Right atrium auricular region (tissue), 2 donors: ENCODE measurements around the gene HBD. TPM values are rescaled to one million over a fixed set of nuclear protein-coding genes. Genes with fewer than 3 reads are reported as not detected.

ENCODE experiments used
- DNase-seq: peaks from one replicate; pipeline ENCODE4 v3.0.0-alpha.2; 2019; ENCODE audit warnings: low spot score
- H3K27ac ChIP-seq, 2 donors: fragments of 200-600 bp; sonication (generic); 1 replicate in 1 of 2; 2 replicates in 1 of 2; pipeline ENCODE4 v1.5.1; 2016 to 2019
- H3K27me3 ChIP-seq, 2 donors: fragments of 200-600 bp; sonication (generic); one replicate each; pipeline versions ENCODE4 v1.5.1 to v1.6.0; 2017 to 2019
- H3K36me3 ChIP-seq: fragments of 200-600 bp; sonication (generic); one replicate; pipeline ENCODE4 v1.5.1; 2016
- H3K4me1 ChIP-seq, 2 donors: fragments of 200-600 bp; sonication (generic); one replicate each; pipeline versions ENCODE4 v1.5.1 to v1.6.0; 2017 to 2019
- H3K4me3 ChIP-seq, 2 donors: fragments of 200-600 bp; sonication (generic); 1 replicate in 1 of 2; 2 replicates in 1 of 2; pipeline ENCODE4 v1.5.1; 2017 to 2019; ENCODE audit warnings: mild to moderate bottlenecking in 1 of 2, moderate library complexity in 1 of 2
- H3K9me3 ChIP-seq, 2 donors: fragments of 200-600 bp; sonication (generic); one replicate each; pipeline ENCODE4 v1.5.1; 2019
- total RNA-seq, 2 donors: library from RNA; depleted of rRNA; stranded (reverse); fragments of >200 nt; gene quantifications; one replicate each; pipeline ENCODE4 v1.1.0, GENCODE V29; 2016
- TF ChIP-seq, protein P1 (sequence below), 2 donors: fragments of 200-600 bp; sonication (generic); IDR thresholded peaks; one replicate each; pipeline ENCODE4 v1.5.1; 2019; ENCODE audit warnings: antibody characterized with exemption in 2 of 2

HBD gene
- total RNA-seq, 2 donors from 2014 or later = 2.1 to 2.4 TPM

DNA sequence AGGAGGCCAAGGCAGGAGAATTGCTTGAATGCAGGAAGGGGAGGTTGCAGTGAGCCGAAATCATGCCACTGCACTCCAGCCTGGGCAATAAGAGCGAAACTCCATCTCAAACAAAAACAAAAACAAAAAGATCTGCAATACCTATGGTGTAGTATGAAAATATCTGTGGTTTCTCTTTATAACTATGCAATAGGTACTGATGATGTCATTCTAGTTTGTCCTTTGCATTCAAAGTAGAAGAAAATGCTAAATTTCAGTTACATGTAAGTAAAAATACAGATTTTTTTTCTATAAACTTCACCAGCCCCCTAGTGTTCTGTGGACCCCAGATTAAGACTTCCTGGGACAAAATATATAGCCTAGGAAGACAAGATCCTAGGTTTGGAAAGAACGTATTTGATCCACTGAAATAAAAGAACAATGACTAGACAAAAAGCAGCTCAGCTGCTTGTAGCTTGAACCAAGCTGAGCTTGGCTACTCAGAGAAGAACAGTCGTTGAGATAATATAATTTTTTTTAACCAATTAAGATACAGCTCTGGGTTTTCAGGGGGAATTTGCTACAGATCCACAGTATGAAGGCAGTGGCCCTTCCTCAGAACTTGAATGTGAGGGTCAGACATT, 38.2 kb upstream of the HBD start:
- Histone ChIP-seq H3K4me1 (no peaks in the 10 kb centered on the region), H3K9me3 (no peaks in the 10 kb centered on the region), H3K27me3 (no peaks in the 10 kb centered on the region), H3K27ac (no peak overlapping the region), H3K36me3 (no peaks in the 10 kb centered on the region), H3K4me3 (no peak overlapping the region)
- TF ChIP-seq, protein P1, sequence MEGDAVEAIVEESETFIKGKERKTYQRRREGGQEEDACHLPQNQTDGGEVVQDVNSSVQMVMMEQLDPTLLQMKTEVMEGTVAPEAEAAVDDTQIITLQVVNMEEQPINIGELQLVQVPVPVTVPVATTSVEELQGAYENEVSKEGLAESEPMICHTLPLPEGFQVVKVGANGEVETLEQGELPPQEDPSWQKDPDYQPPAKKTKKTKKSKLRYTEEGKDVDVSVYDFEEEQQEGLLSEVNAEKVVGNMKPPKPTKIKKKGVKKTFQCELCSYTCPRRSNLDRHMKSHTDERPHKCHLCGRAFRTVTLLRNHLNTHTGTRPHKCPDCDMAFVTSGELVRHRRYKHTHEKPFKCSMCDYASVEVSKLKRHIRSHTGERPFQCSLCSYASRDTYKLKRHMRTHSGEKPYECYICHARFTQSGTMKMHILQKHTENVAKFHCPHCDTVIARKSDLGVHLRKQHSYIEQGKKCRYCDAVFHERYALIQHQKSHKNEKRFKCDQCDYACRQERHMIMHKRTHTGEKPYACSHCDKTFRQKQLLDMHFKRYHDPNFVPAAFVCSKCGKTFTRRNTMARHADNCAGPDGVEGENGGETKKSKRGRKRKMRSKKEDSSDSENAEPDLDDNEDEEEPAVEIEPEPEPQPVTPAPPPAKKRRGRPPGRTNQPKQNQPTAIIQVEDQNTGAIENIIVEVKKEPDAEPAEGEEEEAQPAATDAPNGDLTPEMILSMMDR (IDR thresholded peaks at IDR 0.05) = no peak
- no peak for DNase-seq

DNA sequence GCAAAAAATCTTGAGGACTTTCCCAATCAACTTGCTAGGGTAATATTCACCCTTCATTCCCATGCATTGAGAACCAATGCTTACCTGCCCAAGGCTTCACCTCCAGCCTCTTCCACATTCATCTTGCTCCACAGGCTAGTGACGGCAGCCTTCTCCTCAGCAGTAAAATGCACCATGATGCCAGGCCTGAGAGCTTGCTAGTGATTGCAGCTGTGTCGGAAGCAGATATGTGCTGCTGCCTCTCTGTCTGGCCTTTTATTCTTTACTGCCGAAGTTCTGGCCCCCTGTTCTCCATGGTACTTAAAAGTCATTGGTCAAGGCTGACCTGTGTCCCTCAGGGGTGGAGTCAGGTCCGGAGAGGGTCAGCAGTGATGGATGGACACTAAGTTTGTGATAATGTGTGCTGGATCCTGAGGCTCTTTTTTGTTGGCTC, 35.4 kb upstream of the HBD start, which contains the start of gene HBE1:
Gene HBE1 (minus strand): TSS at position 231 of the 433 bp plus-strand sequence. CDS start 55 bp downstream, at position 176.
- TF ChIP-seq, protein P1 (IDR thresholded peaks at IDR 0.05) = no peak
- no peaks in the 10 kb centered on the region for H3K27me3 ChIP-seq
- DNase-seq = no peak

DNA sequence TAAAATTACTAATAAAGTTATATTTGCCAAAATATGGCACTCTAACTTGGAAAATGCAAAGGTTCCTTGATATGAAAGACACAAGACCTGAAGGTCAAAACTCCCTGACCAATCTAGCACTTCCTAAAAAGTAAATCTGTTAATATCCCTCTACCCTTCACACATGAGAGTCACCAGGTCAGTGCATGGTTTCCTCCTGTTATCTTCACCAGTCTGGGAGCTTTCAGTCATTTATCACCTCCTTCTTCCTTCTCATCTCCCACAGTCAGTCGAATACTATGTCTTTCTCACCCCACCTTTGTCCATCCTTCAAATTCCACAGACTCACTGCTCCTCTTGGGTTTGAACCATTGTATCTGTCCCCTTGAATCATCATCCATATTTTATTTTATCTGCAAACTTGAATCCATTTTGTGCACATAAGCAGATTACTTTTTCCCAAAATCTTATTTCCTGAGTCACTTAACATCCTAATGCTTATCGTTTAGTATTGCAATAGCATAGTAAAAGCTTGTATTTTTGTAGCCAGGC, 32.8 kb upstream of the HBD start:
- H3K4me3 ChIP-seq = no peak overlapping the region

More for the DNA sequence above, 35.4 kb upstream of the HBD start, which contains the start of gene HBE1:
- Histone ChIP-seq H3K9me3 (no peaks in the 10 kb centered on the region), H3K4me3 (no peak within 1 kb of the TSS), H3K36me3 (no peaks in the 10 kb centered on the region), H3K27ac (no peak within 1 kb of the TSS), H3K4me1 (no peaks in the 10 kb centered on the region)

DNA sequence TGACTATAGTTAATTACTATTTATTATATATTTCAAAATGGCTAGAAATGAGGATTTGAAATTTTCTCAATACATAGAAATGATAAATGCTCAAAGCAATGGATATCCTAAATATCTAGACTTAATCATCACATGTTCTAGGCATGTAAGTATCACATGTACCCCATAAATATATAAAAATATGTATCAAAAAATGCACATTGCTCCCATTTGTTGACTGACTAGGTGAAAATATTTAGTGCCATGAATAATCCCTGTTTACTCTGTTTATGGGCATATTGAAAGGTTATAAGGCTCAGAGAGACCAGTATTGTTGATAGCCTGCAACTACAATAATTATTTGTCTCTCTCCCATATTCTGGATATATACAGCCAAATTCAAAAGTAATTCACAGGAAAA, 32.3 kb upstream of the HBD start:
- no peaks in the 10 kb centered on the region for H3K4me1 ChIP-seq
- DNase-seq = no peak
- no peak overlapping the region for H3K4me3 ChIP-seq
- peaks cover 0 to 8% of the 10 kb centered on the region in 2 donors for H3K9me3 ChIP-seq
- no peaks in the 10 kb centered on the region for H3K27me3 ChIP-seq
- H3K27ac ChIP-seq = no peak overlapping the region
- H3K36me3 ChIP-seq = no peaks in the 10 kb centered on the region
- TF ChIP-seq, protein P1 (IDR thresholded peaks at IDR 0.05) = no peak

More for the DNA sequence above, 32.8 kb upstream of the HBD start:
- H3K36me3 ChIP-seq = no peaks in the 10 kb centered on the region
- H3K9me3 ChIP-seq = peaks cover 0 to 4% of the 10 kb centered on the region in 2 donors
- no peak for DNase-seq
- TF ChIP-seq, protein P1 (IDR thresholded peaks at IDR 0.05) = no peak
- no peaks in the 10 kb centered on the region for H3K27me3 ChIP-seq
- H3K27ac ChIP-seq = no peak overlapping the region
- H3K4me1 ChIP-seq = no peaks in the 10 kb centered on the region

DNA sequence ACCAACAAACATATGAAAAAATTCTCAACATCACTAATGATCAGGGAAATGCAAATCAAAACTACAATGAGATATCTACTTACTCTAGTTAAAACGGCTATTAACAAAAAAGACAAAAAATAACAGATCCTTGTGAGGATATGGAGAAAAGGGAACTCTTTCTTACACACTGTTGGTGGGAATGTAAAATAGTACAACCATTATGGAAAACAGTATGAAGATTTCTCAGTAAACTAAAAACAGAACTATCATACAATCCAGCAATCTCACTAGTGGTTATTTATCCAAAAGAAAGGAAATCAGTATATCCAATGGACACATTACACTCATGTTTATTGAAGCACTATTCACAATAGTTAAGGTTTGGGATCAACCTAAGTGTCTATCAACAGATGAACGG, 31.5 kb upstream of the HBD start:
- H3K36me3 ChIP-seq = no peaks in the 10 kb centered on the region
- peaks cover 0 to 8% of the 10 kb centered on the region in 2 donors for H3K9me3 ChIP-seq
- DNase-seq = no peak
- H3K4me3 ChIP-seq = no peak overlapping the region
- no peak overlapping the region for H3K27ac ChIP-seq
- no peaks in the 10 kb centered on the region for H3K27me3 ChIP-seq
- H3K4me1 ChIP-seq = no peaks in the 10 kb centered on the region
- TF ChIP-seq, protein P1 (IDR thresholded peaks at IDR 0.05) = no peak
